GM18870 (cell line): ENCODE data around the gene LRRC42.

ENCODE experiments used
- ATAC-seq: cut with Tn5 transposase; IDR thresholded peaks from one replicate; pipeline ENCODE4 v1.9.1; 2021; ENCODE audit warnings: moderate library complexity; ENCODE audit not compliant: unreplicated experiment

LRRC42 gene

DNA sequence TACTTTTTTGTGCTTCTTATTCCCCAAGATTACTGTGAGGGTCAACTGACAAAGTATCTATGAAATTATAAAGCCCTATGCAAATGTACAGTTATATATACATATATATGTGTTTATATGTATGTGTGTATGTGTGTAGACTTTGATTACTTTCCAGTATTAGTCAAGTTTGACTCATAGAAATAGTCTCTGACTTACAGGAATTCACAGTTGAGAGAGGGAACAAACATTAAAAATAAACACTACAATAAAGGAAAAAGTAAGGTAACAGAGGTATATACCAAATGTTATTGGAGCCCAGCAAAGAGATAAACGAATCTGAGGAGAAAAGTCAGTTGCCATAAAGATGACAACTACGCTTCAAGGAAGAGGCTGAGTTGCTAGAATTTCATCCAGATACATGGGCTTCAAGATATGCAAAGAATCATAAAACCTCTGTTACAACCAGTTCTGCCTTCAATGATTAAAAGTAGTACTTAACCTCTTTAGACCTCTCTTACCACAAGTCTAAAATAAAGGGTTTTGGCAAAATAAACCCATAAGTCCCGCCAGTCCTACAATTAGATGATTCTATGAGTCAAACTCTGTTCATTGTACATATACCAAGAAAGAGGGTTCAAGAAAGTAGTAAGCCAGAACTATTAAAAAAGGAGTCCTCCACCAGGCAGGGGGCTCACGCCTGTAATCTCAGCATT, 7.9 kb upstream of the LRRC42 start:
- ATAC-seq: no peak

DNA sequence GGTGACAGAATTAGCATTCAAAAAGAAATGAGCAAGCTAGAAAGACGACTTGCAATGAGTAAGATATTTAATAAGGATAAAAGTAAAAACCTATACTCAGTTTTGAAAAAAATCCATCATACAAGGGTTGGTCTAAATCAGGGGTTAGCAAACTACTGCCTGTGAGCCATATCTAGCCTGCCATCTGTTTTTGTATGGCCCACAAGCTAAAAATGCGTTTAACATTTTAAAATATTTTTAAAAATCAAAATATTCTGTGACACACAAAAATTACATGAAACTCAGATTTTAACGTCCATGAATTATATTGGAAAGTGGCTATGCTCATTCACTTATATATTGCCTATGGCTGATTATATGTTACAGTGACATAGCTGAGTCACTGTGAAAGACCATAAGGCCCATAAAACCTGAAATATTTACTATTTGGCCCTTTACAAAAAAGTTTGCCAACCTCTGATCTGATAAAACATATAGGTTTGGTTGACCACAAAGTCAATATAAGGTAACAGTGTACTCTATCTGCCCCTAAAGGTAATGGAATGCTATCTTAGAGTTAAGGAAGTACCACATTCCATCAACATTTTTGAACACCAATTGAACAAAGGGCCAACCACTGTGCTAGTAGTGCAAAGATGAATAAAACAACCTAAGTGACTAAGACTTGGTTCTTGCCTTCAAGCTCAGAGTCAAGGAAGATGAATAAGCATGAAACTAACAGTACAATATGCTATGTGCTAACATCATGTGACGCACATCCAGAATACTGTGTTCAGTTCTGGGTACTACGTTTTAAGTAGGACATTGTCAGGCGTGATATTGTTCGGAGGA, 3.8 kb upstream of the LRRC42 start:
- no peak for ATAC-seq

GRCh38 chr1:53943090-53943489, 3.1 kb upstream of the LRRC42 start:
- no peak for ATAC-seq

- no peak for ATAC-seq
Observed at GRCh38 chr1:53943490-53944043, 2.6 kb upstream of the LRRC42 start.

- no peak for ATAC-seq
Observed at GRCh38 chr1:53944469-53945182, 1.5 kb upstream of the LRRC42 start.

- ATAC-seq: no peak
Observed at GRCh38 chr1:53945183-53945432, 1.0 kb upstream of the LRRC42 start.

DNA sequence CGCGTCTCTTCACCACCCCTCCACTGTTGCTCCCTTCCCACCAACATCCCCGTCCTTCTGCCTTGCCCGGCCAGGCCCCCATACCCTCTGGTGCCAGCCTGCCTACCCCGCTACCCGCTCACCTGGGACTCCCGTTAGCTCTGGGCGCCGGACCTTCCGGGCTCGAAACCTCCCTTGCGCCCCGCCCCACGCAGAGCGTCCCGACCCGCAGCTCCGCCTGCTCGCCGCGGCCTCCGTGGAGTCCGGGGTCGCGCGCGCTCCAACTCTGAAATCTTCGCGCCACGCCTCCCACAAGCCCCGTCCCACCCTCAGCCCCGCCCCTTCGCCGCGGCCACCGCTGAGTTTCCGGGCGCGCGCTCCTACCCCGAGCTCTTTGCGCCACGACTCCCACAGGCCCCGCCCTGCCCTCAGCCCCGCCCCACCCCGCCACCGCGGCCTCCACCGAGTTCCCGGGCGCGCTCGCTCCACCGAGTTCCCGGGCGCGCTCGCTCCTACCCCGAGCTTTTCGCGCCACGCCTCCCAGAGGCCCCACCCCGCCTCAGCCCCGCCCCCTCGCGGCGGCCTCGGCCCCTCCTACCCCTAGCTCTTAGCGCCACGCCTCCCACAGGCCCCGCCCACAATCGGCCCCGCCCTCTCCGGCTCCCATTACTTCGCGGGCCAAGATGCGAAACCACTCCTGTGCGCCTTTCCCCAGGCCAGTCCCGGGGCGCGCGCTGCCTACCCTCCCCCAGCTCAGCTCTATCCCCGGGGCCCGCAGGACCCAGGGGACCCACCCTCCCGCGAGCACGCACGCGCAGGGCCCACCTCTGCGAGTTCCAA, 508 bp upstream of the LRRC42 start, which contains the start of gene IFT25:
IFT25 (minus strand) TSS at position 267 of the 819 bp plus-strand sequence. CDS start 5,617 bp downstream, outside the sequence.
- ATAC-seq: peak; percentile 66

DNA sequence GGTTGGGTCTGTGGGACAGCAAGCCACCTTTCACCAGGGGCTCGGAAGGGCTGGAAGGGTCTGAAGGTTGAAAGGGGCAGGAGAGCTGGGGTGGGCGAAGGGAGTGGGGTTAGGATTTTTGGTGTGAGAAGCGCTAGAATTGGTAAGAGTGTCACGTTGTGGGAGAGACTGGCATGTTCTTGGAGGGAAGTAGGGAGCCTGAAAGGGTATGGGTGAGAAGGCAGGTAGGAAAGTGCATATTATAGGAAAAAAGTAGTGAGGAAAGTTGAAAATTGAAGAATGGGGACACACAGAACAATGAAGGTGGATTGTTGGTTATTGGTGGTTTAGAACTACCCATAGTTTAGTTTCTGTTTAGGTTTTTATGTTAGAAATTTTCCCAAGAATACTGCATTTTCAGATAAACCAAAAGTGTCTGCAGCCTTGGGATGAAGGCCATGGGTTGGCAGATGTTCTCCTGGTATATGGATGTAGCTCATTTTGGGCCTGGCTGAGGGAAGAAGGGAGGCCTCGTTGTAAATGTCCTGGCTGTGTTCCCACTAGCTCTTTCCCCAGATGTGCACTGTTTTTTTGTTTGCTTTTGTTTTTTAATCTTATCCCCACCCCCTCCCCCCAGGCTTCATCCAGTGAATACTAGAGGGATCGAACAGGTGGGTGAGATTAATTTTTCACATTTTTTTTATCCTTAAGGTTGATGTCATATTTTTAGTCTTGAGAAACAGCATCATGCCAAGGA, 1.2 kb downstream of the LRRC42 start:
- ATAC-seq: no peak

DNA sequence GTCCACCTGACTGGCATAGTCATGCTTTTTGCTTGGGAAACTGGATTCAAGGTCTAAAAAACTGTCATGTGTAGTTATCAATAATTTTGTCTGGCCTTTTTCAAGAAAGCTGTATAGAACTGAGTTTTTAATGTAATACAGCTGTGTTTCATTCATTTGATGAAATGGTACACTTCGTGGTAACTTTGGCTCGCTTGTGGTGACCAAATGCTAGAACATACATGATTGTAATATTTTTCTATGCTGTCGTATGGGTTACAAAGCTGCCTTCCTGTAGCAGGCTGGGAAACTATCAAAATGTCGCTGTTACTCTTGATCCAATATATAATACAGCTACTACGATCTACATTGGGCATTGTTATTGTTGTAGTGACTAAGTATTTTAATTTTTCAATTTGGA, 2.1 kb downstream of the LRRC42 start:
- ATAC-seq: no peak

DNA sequence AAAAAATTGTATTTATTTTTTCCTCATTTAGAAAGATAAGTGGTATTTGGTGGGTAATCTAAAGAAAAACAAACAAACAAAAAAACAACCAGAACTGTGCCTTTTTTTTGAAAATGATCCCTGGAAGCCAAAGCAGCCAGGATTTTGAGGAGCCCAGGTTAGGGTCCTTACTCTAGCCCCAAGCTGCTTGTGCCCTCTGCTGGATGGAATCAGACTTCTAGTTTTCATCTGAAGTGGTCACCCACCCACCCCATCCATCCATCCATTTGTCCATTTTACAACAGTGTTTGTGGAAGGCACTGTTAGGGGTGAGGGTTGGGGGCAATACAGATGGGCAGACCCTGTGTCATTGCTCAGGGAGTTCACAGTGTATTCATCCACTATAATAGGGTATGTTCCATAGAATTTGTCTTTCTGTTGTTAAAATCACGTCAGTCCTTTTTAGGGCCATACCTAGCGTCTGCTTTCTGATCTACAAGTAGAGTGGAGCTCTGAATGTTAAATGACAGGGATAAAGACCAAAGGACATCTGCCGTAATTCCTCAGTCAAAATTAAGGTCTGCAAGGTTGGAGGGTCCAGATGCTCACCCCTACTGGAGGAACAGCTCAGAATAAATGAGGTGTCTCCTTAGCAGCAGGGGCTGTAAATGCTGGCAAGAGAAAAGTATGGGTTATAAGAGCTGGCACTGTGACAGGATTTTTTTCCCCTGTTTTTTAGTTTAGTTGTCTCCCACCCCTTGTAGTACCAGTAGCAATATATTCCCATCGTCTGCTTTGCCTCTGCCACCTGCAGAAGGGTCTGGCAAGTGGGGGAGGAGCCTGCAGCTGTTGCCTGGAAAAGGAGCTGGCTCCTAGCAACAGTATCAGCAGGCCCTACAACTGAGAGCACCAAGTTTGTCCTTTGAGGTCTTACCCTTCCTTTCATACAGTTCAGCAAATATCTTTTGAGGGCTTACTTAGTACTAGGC, 3.2 kb downstream of the LRRC42 start:
- ATAC-seq: no peak

- no peak for ATAC-seq
Observed at GRCh38 chr1:53951697-53952096, 5.5 kb downstream of the LRRC42 start.

- no peak for ATAC-seq
Observed at GRCh38 chr1:53954128-53954527, 8.0 kb downstream of the LRRC42 start.

GRCh38 chr1:53956308-53957168, 10.4 kb downstream of the LRRC42 start:
- no peak for ATAC-seq

DNA sequence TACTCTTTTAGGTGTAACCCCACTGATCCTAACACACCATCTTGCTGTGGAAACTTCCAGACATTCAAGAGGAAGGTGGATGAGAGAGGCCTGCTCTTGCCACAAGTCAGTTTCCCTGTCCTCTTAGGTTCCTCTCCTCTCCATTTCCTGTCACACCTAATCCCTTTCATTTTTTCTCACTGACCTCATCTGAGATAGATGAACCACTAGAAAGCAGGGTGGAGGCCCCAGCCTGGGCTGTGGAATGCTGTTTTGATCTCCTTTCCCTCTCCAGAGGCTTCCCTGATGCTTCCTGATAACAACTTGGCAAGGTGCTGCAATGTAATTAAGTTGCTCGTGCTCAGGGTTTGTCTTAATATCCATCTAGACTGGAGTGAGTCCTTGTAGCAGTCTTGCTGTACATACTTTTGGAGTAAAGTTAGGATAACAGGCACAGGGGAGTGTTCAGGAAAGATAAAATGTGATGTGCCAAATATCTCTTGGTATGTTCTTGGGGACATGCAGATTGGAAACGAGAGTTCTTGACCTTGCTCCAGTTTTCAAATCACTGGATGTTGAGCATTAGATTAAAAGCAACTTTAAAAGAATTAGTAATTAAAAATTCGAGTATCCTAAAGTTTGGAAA, 11.2 kb downstream of the LRRC42 start:
- ATAC-seq: no peak

DNA sequence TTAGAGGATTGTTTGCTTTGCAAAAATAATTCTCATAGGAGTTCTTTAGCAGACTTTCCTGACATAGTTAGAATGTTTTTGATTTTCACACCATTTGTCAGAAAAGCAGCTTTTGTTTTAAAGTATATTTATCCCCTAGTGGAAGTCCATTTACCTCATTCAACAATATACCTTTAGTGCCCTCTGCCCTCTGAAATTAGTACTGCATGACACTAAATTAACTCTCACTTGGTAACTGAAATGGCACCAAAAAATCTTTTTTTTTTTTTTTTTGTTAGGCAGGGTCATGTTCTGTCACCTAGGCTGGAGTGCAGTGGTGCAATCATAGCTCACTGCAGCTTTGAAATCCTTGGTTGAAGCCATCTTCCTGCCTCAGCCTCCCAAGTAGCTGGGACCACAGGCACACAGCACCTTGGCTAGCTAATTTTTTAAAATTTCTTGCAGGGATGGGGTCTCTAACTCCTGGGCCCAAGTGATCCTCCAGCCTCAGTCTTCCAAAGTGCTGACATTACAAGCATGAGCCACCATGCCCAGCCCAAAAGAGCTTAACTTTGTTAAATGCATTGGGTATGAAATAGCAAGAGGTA, 13.6 kb downstream of the LRRC42 start:
- ATAC-seq: no peak

- ATAC-seq: no peak
Observed at GRCh38 chr1:53962395-53962794, 16.2 kb downstream of the LRRC42 start.

DNA sequence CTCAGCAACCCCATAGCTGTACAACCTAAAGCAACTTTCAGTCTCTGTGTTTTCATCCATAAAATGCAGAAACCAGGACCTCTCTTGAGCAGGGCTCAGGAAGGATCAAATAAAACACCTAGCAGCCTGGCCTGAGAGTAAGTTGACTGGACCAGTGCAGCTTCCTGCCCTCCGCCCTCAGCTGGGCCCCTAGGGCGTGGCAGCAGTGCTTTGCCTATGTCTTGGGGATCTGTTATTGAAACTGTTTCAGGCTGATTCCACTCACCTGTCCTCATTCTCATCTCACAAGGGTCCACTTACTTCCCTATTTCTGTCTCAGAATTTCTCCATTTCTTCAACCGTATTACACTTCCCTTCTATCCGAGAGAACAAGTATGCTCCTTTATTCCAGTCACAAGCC, 17.3 kb downstream of the LRRC42 start:
- ATAC-seq: no peak
